Stomach smooth muscle (tissue), 2 donors: ENCODE data around the gene CERK.
"Not testable (repeated sequence)": the region's sequence is repeated elsewhere in the genome, so short reads cannot be mapped to it uniquely, and the experiment has no call there.

ENCODE experiments used
- H3K27ac ChIP-seq: one replicate; pipeline ENCODE4 v1.7.0; 2013; ENCODE audit warnings: mild to moderate bottlenecking, low read length, inconsistent platforms
- H3K27me3 ChIP-seq, 2 donors: one replicate each; pipeline ENCODE4 v1.7.0; 2013; ENCODE audit warnings: low read length in 2 of 2; ENCODE audit not compliant: insufficient read depth in 2 of 2, control insufficient read depth in 1 of 2
- H3K36me3 ChIP-seq, 2 donors: one replicate each; pipeline ENCODE4 v1.7.0; 2013; ENCODE audit warnings: low read length in 2 of 2; ENCODE audit not compliant: control insufficient read depth in 2 of 2, insufficient read depth in 2 of 2
- H3K4me1 ChIP-seq: one replicate; pipeline ENCODE4 v1.7.0; 2013; ENCODE audit warnings: low read length; ENCODE audit not compliant: control insufficient read depth, insufficient read depth
- H3K4me3 ChIP-seq, 2 donors: one replicate each; pipeline ENCODE4 v1.7.0; 2013; ENCODE audit warnings: low read length in 2 of 2
- H3K9ac ChIP-seq, 2 donors: one replicate each; pipeline ENCODE4 v1.7.0; 2013; ENCODE audit warnings: low read length in 2 of 2, mild to moderate bottlenecking in 1 of 2
- H3K9me3 ChIP-seq, 2 donors: one replicate each; pipeline ENCODE4 v1.7.0; 2013; ENCODE audit warnings: low read length in 2 of 2; ENCODE audit not compliant: control insufficient read depth in 2 of 2
- donor health status: healthy.
- donor health status: Pancreatic carcinoma.

Gene CERK

GRCh38 chr22:46737105-46737975, 712 bp downstream of the CERK start:
- H3K9me3 ChIP-seq: no peaks in the 10 kb centered on the region
- peak overlapping the region; percentile 61 to 77 for H3K4me3 ChIP-seq
- peak overlapping the region; percentile 66 to 69 for H3K9ac ChIP-seq
- peak overlapping the region; percentile 80 for H3K27ac ChIP-seq
- H3K36me3 ChIP-seq: no peaks in the 10 kb centered on the region
- H3K4me1 ChIP-seq: peaks cover 59% of the 10 kb centered on the region
- no peaks in the 10 kb centered on the region for H3K27me3 ChIP-seq

- H3K27me3 ChIP-seq: no peaks in the 10 kb centered on the region
- H3K27ac ChIP-seq: peak overlapping the region; percentile 80
- H3K36me3 ChIP-seq: no peaks in the 10 kb centered on the region
- no peaks in the 10 kb centered on the region for H3K9me3 ChIP-seq
- H3K4me3 ChIP-seq: peak overlapping the region; percentile 61 to 77
- peak overlapping the region in 1 of 2 donors; percentile 66 for H3K9ac ChIP-seq
- H3K4me1 ChIP-seq: peaks cover 65% of the 10 kb centered on the region
Observed at GRCh38 chr22:46736705-46737104, 1.3 kb downstream of the CERK start.

DNA sequence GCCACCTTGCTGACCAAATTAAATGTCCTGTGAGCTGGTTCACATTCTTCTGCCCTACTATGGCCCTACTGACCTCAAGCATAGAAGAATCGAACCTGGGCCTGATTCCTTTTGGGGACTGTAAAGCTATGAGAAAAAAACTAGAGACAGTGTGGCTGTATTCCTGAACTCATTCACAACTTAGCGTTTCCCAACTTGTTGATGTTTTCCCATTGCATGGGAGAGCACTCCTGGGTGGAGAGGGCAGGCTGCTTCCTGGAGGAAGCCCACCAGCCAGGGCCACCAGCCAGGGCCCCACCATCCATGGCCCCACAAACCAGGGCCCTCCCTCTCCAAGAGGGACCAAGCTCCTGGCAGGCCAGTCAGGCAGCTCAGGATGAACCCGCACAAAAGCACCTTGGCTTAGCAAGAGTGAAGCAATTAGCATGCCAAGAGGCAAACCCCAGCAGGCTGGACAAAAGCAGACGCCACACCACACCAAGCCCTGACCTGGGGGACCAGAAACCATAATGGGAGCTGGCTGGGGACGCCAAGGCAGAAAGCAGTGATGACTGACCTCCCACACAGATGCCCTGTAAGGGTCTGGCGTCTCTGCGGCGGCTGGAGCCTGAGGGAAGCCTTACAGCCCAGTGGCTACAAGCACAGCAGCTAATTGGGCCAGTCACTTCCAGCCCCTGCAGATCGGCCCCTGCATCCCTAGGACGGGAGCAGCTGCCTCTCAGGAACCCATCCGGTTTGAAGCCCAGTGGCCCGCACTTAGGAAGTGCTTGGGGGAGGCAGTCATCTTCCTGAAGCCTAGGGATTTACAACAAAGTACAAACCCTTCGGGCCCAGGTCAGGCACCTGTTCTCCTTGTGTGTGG, 2.1 kb downstream of the CERK start:
- Histone ChIP-seq H3K9me3 (no peaks in the 10 kb centered on the region), H3K27me3 (no peaks in the 10 kb centered on the region), H3K4me1 (peaks cover 72% of the 10 kb centered on the region), H3K4me3 (peak overlapping the region; percentile 41 to 77), H3K9ac (peak overlapping the region; percentile 21 to 66), H3K27ac (peak overlapping the region; percentile 80), H3K36me3 (no peaks in the 10 kb centered on the region)

- Histone ChIP-seq H3K9me3 (no peaks in the 10 kb centered on the region), H3K4me1 (peaks cover 79% of the 10 kb centered on the region), H3K4me3 (peak overlapping the region; percentile 18 to 77), H3K9ac (peak overlapping the region in 1 of 2 donors; percentile 42), H3K36me3 (no peaks in the 10 kb centered on the region), H3K27ac (peak overlapping the region; percentile 80), H3K27me3 (no peaks in the 10 kb centered on the region)
Observed at GRCh38 chr22:46734830-46735453, 3.1 kb downstream of the CERK start.

- not testable (repeated sequence) for H3K9me3 ChIP-seq, H3K27me3 ChIP-seq, H3K36me3 ChIP-seq, H3K9ac ChIP-seq
- H3K4me1 ChIP-seq: peaks cover 73% of the 10 kb centered on the region
- peak overlapping the region; percentile 80 for H3K27ac ChIP-seq
- peak overlapping the region in 1 of 2 donors; percentile 77 for H3K4me3 ChIP-seq
Observed at GRCh38 chr22:46734213-46734722, 3.8 kb downstream of the CERK start.

DNA sequence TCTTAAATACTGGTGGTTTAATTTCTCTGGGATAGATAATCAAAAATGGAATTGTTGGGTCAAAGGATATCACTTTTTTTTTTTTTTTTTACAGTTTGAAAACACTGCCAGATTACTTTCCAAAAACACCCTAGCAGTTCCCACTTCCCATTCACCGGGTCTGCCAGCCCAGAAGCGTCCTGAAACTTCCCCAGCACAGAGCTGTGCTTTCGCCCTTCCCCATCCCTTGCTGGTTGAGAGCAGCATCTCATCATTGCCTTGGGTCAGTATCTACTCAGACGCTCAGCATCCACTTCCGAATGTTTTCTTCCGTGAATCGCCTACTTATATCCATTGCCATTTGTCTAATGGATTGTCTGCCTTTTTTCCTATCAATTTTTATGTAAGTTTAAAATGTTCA, 5.5 kb downstream of the CERK start:
- no peaks in the 10 kb centered on the region for H3K9me3 ChIP-seq
- peaks cover 64% of the 10 kb centered on the region for H3K4me1 ChIP-seq
- no peak overlapping the region for H3K27ac ChIP-seq
- H3K36me3 ChIP-seq: no peaks in the 10 kb centered on the region
- H3K27me3 ChIP-seq: no peaks in the 10 kb centered on the region
- H3K9ac ChIP-seq: no peak overlapping the region
- H3K4me3 ChIP-seq: no peak overlapping the region

GRCh38 chr22:46732041-46732379, 6.0 kb downstream of the CERK start:
- Histone ChIP-seq H3K4me1 (peaks cover 59% of the 10 kb centered on the region), H3K9ac (no peak overlapping the region), H3K4me3 (no peak overlapping the region), H3K27ac (peak overlapping the region; percentile 55), H3K9me3 (no peaks in the 10 kb centered on the region), H3K27me3 (no peaks in the 10 kb centered on the region), H3K36me3 (no peaks in the 10 kb centered on the region)

DNA sequence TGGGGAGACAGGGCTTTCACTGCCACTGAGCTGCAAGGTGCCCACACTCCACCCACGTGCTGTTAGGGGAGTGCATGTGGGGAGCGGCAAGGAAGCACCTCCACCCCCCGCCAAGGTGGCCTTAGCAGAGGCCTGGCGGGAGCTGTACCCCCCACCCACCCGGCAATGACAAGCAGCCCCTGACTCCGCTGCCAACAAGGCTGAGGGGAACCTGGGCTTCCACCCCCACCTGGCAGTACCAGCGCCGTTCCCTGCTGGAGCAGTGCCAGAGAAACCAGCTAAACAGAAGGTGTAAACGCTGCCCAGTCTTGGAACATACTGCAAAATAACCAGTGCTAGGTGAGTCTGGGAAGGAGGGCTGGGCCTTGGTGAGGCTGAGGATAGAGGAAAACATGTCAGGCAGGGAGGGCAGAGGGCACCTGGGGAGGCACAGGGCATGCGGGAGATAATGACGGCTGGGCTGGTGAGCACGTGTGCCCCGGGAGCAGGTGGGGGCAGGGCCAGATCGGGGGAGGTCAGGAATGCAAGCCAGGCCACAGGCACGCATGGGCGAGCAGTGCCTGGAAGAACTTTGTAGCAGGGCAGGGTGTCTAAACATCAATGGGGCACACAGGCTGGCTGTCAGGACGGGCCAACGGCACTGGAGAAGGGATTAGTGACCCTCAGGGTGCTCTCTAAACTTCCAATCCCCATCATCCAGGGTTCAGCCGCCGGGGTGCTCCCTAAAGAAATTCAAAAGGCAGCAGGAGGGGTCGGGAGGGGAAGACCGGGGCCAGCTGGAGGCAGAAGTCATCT, 6.6 kb downstream of the CERK start:
- H3K36me3 ChIP-seq: no peaks in the 10 kb centered on the region
- H3K4me3 ChIP-seq: peak overlapping the region in 1 of 2 donors; percentile 3
- peak overlapping the region; percentile 55 for H3K27ac ChIP-seq
- peaks cover 53% of the 10 kb centered on the region for H3K4me1 ChIP-seq
- no peaks in the 10 kb centered on the region for H3K9me3 ChIP-seq
- no peaks in the 10 kb centered on the region for H3K27me3 ChIP-seq
- H3K9ac ChIP-seq: no peak overlapping the region

- Histone ChIP-seq H3K27me3 (no peaks in the 10 kb centered on the region), H3K9ac (no peak overlapping the region), H3K36me3 (peaks cover 0 to 5% of the 10 kb centered on the region in 2 donors), H3K9me3 (no peaks in the 10 kb centered on the region), H3K27ac (peak overlapping the region; percentile 55), H3K4me1 (peaks cover 51% of the 10 kb centered on the region), H3K4me3 (no peak overlapping the region)
Observed at GRCh38 chr22:46730568-46731245, 7.3 kb downstream of the CERK start.
